H1 (cell line): ENCODE results near the gene PLA1A. TPM values are rescaled to one million over a fixed set of nuclear protein-coding genes. Genes with fewer than 3 reads are reported as not detected.

ENCODE experiments used
- CBX5 ChIP-seq: fragments of 300-800, 300-1000 bp; sonication (generic); IDR thresholded peaks from 2 replicates; pipeline ENCODE4 v1.7.1; 2016; ENCODE audit warnings: antibody characterized with exemption, low read length, low read depth
- JUND ChIP-seq: IDR thresholded peaks from 2 replicates; pipeline ENCODE4 v1.6.1; 2011; ENCODE audit warnings: mild to moderate bottlenecking, improper control_type of control experiment, low read length
- RAD21 ChIP-seq, 2 experiments: IDR thresholded peaks in 1 of 2; conservative IDR thresholded peaks in 1 of 2; 2 replicates each; pipeline ENCODE4 v1.6.1; 2011; ENCODE audit warnings: low read depth in 2 of 2, low read length in 2 of 2, improper control_type of control experiment in 1 of 2, inconsistent platforms in 1 of 2, mild to moderate bottlenecking in 1 of 2, moderate library complexity in 1 of 2
- TAF7 ChIP-seq: optimal IDR thresholded peaks from 2 replicates; pipeline ENCODE3; 2011; ENCODE audit warnings: low read depth, mild to moderate bottlenecking, inconsistent platforms, low read length, moderate library complexity, borderline replicate concordance
- YY1 ChIP-seq: IDR thresholded peaks from 2 replicates; pipeline ENCODE4 v1.6.1; 2011; ENCODE audit warnings: low read depth, mild to moderate bottlenecking, low read length
- polyA plus RNA-seq, 7 experiments: library from polyadenylated mRNA; depleted of rRNA in 3 of 7; stranded (reverse) in 5 of 7; unstranded in 2 of 7; fragments of >200 nt in 5 of 7; fragments of 200-250 nt in 2 of 7; gene quantifications; 1 replicate in 5 of 7; 2 replicates in 1 of 7; 4 replicates in 1 of 7; pipeline versions ENCODE4 v1.2.1 to v1.2.3, GENCODE V29; 2011 to 2013; ENCODE audit warnings: missing spikeins in 2 of 7, mixed read lengths in 2 of 7
- total RNA-seq: library from RNA; stranded (reverse); fragmentation: NEBNext Ultra II Directional; extraction: Animal tissue kit (Norgen Biotek cat#: 25700); gene quantifications from 2 replicates; pipeline ENCODE4 v1.2.1, GENCODE V29; 2021

The PLA1A gene
- total and polyA plus RNA-seq, 2 of the 8 experiments (the other 6 are each of a cell fraction or from before 2014, with no cell fraction given) = not detected

DNA sequence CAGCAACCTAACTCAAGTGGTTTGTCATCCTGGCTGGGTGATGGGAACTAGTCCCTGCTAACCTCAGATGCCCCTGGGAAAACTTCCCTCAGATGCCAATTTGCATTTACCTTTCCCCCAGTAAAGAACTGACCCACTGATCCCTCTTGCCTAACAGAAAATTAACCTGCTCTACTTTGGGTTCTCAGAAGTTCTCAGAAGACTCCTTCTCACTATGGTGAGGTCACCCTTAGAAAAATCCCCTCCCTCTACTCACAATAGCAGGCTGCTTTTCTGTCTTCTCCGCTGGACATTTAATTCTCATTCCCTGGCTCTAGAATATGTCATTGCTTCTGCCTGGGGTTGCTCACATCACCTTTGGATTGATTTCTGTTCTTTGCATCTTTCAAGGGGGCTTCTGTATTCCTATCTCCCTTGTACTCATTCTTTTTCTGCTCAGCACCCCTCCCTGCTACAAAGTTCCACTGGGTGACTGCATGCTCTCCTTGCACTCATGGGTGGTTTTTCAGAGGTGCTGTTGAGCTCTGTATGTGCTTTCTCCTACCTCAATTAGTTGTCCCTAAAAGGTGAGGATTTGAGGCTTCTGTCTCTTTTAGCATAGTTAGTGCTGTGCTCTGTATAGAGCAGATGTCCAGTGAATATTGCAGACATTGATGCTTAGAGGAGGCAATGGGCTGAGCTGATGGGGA, 869 bp downstream of the PLA1A start (continued):
- no peak for TF ChIP-seq TAF7
- TF ChIP-seq CBX5 = no peak
- no peak for TF ChIP-seq YY1
- TF ChIP-seq JUND = no peak
- no peak for TF ChIP-seq RAD21 (IDR thresholded peaks at IDR 0.05 in 1 of 2, conservative IDR thresholded peaks at IDR 0.05 in 1 of 2; ENCODE audit: low read depth in 2 of 2, low read length in 2 of 2)
